ENCODE data around the gene ZBTB43.

ZBTB43 gene

GRCh38 chr9:126860077-126860756 lies 55.4 kb downstream of the ZBTB43 start, which contains the start of gene ZBTB34:
Gene ZBTB34 (plus strand): TSS chr9:126860639. CDS start chr9:126879400, 18,761 bp downstream.
- peak; percentile 53 for DNase-seq

GRCh38 chr9:126860757-126861466 lies 56.1 kb downstream of the ZBTB43 start:
- DNase-seq, result no peak

DNA sequence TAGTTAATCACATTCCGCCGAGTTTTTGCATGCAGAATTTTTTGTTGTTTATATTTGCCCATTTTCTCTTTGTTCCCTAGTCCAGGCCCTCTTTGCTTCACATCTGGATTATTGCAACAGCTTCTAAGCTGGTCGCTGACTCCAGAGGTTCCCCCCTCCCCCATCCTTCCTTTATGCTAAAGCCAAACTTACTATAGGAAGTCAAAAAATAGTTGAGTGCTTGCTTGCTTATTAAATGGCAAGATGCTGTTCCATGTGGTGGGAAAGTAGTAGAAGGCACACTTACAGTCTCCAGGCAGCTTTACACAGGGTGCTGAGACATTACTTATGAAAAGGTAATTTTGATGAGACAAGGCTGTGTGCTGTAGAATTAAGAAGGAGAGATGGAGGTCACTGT lies 56.9 kb downstream of the ZBTB43 start:
- peak; percentile 38 for DNase-seq

DNA sequence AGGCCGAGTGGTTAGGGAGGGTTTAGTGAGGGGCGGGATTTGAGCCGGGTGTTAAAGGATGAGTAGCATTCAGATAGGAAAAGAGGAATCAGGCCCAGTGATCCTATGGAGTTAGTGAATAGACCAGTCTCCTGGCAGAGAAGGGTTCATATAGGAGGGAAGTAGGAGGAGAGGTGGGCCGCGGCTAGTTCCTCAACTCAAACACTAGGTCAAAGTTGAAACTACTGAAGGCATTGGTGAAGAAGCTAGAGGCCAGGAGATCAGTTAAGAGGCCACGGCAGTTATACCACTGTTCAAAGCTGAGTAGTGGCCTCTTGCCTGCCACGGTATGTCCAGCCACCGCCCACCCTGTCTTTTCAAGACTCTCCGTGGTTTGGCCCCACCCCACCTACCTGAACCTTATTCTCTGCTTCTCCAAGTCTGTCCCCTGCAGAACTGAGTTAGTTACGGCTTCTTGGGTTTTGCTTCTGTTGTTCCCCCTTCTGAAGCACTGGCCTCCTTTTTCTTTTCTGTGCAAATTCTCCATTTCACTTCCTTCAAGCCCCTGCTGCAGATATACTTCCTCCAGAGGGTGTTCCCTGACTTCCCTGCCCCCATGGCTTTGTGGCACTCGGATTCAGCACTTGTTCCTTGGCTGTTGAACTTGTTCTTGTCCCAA lies 57.4 kb downstream of the ZBTB43 start:
- no peak for DNase-seq

- DNase-seq, result no peak
Observed at GRCh38 chr9:126864771-126865170, 59.9 kb downstream of the ZBTB43 start.

DNA sequence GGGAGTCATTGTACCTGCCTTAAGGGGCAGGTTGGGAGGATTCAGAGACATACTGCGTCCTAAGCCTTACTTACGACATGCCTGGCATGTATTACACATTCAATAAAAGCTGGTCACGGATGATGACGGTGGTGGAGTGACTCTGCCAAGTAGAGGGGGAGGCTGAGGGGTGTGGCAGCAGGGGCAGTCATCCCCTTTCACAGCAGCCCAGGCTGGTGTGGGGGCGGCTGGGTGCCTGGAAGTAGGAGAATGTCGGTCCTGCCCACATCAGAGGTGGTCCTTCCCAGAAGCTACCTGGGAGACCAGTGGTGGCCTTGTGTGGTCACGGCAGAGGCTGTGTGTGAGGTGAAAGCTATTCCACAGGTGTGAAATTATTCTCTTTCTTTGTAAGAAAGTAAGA lies 64.5 kb downstream of the ZBTB43 start:
- DNase-seq, result no peak

GRCh38 chr9:126872516-126872915 lies 67.7 kb downstream of the ZBTB43 start:
- DNase-seq, result no peak

GRCh38 chr9:126874546-126875314 lies 69.9 kb downstream of the ZBTB43 start:
- no peak for DNase-seq

GRCh38 chr9:126875756-126876510 lies 71.1 kb downstream of the ZBTB43 start:
- no peak for DNase-seq

DNA sequence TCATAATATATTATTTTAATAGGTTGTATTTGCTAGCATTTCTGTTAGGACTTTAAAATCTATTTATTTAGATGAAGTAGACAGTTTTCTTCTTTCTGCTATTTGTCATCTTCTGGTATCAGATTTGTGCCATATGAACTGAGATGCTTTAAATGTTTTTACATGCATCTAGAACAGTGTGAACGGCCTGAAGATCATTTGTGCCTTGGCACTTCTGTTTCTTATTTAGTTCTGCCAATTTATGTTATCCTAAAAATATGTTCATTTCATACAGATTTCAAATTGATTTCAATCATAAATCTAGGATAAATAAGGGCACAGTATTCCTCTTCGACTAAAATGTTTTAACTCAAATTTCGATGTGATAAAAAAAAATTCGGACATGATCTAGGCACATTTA lies 71.7 kb downstream of the ZBTB43 start:
- no peak for DNase-seq

DNA sequence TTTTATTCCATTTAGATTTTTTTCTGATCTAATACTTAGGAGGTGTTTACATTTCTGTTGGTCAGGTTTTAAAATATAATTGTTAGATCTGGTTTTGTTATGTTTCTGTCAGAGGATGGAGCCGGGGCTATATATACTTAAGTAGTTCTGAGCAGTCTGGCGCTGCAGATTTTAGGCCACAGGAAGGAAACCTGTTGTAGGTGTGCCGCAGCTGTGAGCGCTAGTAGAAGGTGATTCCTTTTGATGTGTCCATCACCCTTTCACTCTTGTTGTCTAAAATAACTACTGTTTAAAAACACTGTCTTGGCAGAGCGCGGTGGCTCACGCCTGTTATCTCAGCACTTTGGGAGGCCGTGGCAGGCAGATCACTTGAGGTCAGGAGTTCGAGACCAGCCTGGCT lies 72.6 kb downstream of the ZBTB43 start:
- no peak for DNase-seq

DNA sequence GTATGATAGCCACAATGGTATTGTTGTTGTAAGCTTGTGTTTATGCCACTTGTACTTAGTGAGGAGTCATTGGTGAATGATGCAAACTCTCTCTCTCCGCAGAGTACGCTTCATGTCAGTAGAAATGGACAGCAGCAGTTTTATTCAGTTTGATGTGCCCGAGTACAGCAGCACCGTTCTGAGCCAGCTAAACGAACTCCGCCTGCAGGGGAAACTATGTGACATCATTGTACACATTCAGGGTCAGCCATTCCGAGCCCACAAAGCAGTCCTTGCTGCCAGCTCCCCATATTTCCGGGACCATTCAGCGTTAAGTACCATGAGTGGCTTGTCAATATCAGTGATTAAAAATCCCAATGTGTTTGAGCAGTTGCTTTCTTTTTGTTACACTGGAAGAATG lies 74.4 kb downstream of the ZBTB43 start:
- DNase-seq, result no peak

- no peak for DNase-seq
Observed at GRCh38 chr9:126880226-126880946, 75.5 kb downstream of the ZBTB43 start.

DNA sequence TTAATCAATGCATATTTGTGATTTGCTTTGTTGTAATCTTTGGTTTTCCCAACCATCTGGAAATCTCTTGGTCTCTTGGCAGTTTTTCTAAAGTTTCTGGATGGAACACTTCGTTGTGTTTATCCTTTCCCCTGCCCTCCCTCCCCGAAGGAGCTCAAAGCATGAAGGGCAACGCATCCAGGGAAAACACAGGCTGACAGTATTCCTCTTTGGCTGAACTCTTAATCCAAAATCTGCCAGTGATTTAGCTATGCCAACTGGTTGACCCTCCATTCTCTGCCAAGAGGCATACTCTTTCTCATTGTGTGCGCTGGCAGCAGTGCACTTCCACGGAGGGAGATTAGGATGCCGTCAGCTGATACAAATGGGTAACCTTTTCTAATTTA lies 76.1 kb downstream of the ZBTB43 start:
- no peak for DNase-seq

- no peak for DNase-seq
Observed at GRCh38 chr9:126882746-126883145, 77.9 kb downstream of the ZBTB43 start.

GRCh38 chr9:126883636-126884035 lies 78.8 kb downstream of the ZBTB43 start:
- no peak for DNase-seq

DNA sequence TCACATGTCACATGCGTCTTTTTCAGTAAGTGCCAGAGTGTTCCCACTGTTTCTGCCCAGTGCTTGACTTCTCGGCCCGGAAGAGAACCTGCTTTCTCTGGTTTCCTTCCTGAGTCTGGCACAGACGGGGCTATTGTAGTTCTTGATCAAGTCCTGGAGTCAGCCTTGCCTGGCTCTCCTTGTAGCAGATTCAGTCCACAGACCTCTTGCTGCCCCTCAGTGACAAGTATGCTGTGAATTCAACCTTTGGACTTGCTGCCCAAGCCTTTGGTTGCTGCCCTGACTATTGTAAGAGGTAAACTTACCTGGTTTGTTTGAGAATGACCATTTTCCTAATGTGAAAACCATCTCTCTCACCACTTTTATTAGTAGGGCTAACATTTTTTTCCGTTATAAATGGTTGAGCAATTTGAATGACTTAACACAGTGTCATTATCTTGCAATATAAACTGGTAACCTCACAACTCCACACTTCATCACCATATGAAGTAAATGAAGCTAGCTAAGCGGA lies 80.3 kb downstream of the ZBTB43 start:
- DNase-seq, result no peak

- DNase-seq, result no peak
Observed at GRCh38 chr9:126886034-126886822, 81.4 kb downstream of the ZBTB43 start.

GRCh38 chr9:126886897-126887296 lies 82.1 kb downstream of the ZBTB43 start:
- no peak for DNase-seq

All from fibroblast of skin of right quadriceps (primary cell).